ENCODE measurements around the gene SART3.

DNA sequence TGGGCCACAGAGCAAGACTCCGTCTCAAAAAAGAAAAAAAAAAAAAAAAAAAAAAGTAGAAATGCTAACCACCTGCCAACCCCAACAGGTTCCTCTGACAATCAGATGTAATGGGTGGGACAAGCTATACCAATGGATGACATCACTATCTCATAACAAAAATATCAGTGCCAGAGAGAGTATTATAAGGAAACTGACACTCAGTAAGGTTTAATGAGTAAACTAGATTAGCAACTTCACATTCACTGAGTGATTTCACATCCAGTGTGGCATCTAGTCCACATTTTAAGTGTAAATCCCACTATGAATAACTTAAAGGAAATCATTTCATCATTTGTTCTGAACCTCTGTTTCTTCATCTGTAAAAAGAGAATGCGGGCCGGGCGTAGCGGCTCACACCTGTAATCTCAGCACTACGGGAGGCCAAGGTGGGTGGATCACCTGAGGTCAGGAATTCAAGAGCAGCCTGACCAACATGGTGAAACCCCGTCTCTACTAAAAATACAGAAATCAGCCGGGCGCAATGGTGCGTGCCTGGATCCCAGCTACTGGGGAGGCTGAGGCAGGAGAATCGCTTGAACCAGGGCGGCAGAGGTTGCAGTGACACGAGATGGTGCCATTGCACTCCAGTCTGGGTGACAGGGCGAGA, 1.8 kb downstream of the SART3 start:
- TF ChIP-seq REST (IDR thresholded peaks at IDR 0.05) (no peak), RAD21 (IDR thresholded peaks at IDR 0.05) (no peak), SP1 (IDR thresholded peaks at IDR 0.05) (no peak)
- TF ChIP-seq, protein P1, sequence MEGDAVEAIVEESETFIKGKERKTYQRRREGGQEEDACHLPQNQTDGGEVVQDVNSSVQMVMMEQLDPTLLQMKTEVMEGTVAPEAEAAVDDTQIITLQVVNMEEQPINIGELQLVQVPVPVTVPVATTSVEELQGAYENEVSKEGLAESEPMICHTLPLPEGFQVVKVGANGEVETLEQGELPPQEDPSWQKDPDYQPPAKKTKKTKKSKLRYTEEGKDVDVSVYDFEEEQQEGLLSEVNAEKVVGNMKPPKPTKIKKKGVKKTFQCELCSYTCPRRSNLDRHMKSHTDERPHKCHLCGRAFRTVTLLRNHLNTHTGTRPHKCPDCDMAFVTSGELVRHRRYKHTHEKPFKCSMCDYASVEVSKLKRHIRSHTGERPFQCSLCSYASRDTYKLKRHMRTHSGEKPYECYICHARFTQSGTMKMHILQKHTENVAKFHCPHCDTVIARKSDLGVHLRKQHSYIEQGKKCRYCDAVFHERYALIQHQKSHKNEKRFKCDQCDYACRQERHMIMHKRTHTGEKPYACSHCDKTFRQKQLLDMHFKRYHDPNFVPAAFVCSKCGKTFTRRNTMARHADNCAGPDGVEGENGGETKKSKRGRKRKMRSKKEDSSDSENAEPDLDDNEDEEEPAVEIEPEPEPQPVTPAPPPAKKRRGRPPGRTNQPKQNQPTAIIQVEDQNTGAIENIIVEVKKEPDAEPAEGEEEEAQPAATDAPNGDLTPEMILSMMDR (IDR thresholded peaks at IDR 0.05; ENCODE audit: low read depth, low read length, missing input control), result no peak

All from liver (tissue), 3 donors.